22Rv1 (cell line): Measurements from ENCODE around the gene PRPF18.

Experiments used
- CTCF ChIP-seq: fragments of 450-650 bp; IDR thresholded peaks from 2 replicates; pipeline ENCODE4 v1.5.1; 2017; ENCODE audit warnings: mild to moderate bottlenecking
- ZFX ChIP-seq: fragments of 450-650 bp; IDR thresholded peaks from 2 replicates; pipeline ENCODE4 v1.6.1; 2017; ENCODE audit warnings: antibody characterized with exemption, borderline replicate concordance

- no peak for TF ChIP-seq CTCF
- no peak for TF ChIP-seq ZFX
These were observed 63.2 kb downstream of the PRPF18 start for GRCh38 chr10:13649844-13650520.
